Muscle of leg (tissue), 11 donors: ENCODE measurements around the gene SLC35D2. TPM values are rescaled to one million over a fixed set of nuclear protein-coding genes. Genes with fewer than 3 reads are reported as not detected.
"Not testable (repeated sequence)": the region's sequence is repeated elsewhere in the genome, so short reads cannot be mapped to it uniquely, and the experiment has no call there.

Experiments
- DNase-seq: peaks from one replicate; pipeline ENCODE4 v3.0.0; 2013
- H3K27ac ChIP-seq: one replicate; pipeline ENCODE4 v1.5.1; 2013; ENCODE audit warnings: mild to moderate bottlenecking, low read length, control low read depth
- H3K27me3 ChIP-seq: one replicate; pipeline ENCODE4 v1.6.1; 2013; ENCODE audit warnings: low read length; ENCODE audit not compliant: control insufficient read depth, insufficient read depth
- H3K36me3 ChIP-seq: one replicate; pipeline ENCODE4 v1.6.1; 2013; ENCODE audit warnings: low read length; ENCODE audit not compliant: control insufficient read depth, insufficient read depth
- H3K4me1 ChIP-seq: one replicate; pipeline ENCODE4 v1.6.1; 2013; ENCODE audit warnings: low read length; ENCODE audit not compliant: control insufficient read depth, insufficient read depth
- H3K4me3 ChIP-seq: one replicate; pipeline ENCODE4 v1.5.1; 2013; ENCODE audit warnings: low read length, control low read depth
- H3K9me3 ChIP-seq: replicated peaks from 2 replicates; pipeline ENCODE4 v1.6.1; 2013; ENCODE audit warnings: low read depth, low read length; ENCODE audit not compliant: control insufficient read depth
- WGBS: methylation state at CpG from one replicate; pipeline ENCODE4 v1.1.5; 2013; ENCODE audit warnings: missing lambda C conversion rate; ENCODE audit not compliant: insufficient coverage; 5-methylcytosine and 5-hydroxymethylcytosine counted together
- polyA plus RNA-seq, 8 donors: library from polyadenylated mRNA; unstranded; fragments of 120-200 nt; gene quantifications; one replicate each; pipeline versions ENCODE4 v1.2.1 to v1.2.3, GENCODE V29; 2013; ENCODE audit warnings: inconsistent platforms in 1 of 8, low replicate concordance in 1 of 8; ENCODE audit not compliant: insufficient read length in 8 of 8, insufficient read depth in 1 of 8
- total RNA-seq: library from RNA; stranded (reverse); fragments of 120-200 nt; gene quantifications from one replicate; pipeline ENCODE4 v1.2.4, GENCODE V29; 2013

The SLC35D2 gene
- total and polyA plus RNA-seq, 9 donors: 14.6 to 27.6 (median 24.8) TPM

- H3K4me1 ChIP-seq: peaks cover 8% of the 10 kb centered on the region
- H3K27ac ChIP-seq: no peak overlapping the region
- H3K27me3 ChIP-seq: no peaks in the 10 kb centered on the region
- WGBS: 90% methylated on average over 2 of the region's 2 CpGs
- no peak overlapping the region for H3K4me3 ChIP-seq
- DNase-seq: no peak
- no peaks in the 10 kb centered on the region for H3K36me3 ChIP-seq
- no peaks in the 10 kb centered on the region for H3K9me3 ChIP-seq
These were observed 1.3 kb downstream of the SLC35D2 start for GRCh38 chr9:96382175-96382574.

GRCh38 chr9:96381696-96382095 is 1.8 kb downstream of the SLC35D2 start:
- H3K4me3 ChIP-seq: no peak overlapping the region
- H3K36me3 ChIP-seq: no peaks in the 10 kb centered on the region
- no peak overlapping the region for H3K27ac ChIP-seq
- DNase-seq: no peak
- no peaks in the 10 kb centered on the region for H3K27me3 ChIP-seq
- no peaks in the 10 kb centered on the region for H3K9me3 ChIP-seq
- 70% methylated on average over 2 of the region's 4 CpGs for WGBS
- H3K4me1 ChIP-seq: peaks cover 8% of the 10 kb centered on the region

DNA sequence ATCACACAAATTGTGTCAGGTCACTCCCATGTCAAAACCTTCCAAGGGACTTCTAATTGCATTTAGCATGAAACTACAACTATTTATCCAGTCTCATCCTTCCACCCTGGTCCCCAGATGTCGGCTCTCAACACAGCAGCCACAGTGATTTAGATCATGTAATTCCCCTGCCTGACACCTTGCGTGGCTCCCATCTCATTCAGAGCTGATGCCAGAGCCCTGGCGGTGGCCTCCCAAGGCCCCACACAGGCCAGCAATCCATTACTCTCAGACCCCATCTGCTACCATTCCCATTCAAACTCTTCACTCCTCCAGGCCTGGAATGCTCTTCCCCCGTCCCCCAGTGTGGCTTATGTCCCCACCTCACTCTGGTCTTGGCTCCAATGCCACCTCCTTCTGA is 2.4 kb downstream of the SLC35D2 start:
- DNase-seq: no peak
- no peaks in the 10 kb centered on the region for H3K9me3 ChIP-seq
- no peak overlapping the region for H3K27ac ChIP-seq
- no peaks in the 10 kb centered on the region for H3K27me3 ChIP-seq
- H3K4me1 ChIP-seq: peaks cover 8% of the 10 kb centered on the region
- WGBS: 84% methylated on average over 4 of the region's 4 CpGs
- no peaks in the 10 kb centered on the region for H3K36me3 ChIP-seq
- no peak overlapping the region for H3K4me3 ChIP-seq

- DNase-seq: no peak
- Histone ChIP-seq H3K36me3 (no peaks in the 10 kb centered on the region), H3K4me1 (peaks cover 8% of the 10 kb centered on the region), H3K27ac (no peak overlapping the region), H3K9me3 (no peaks in the 10 kb centered on the region), H3K27me3 (no peaks in the 10 kb centered on the region), H3K4me3 (no peak overlapping the region)
- no CpG with 5 or more reads among the region's 2 CpGs for WGBS
These were observed 4.0 kb downstream of the SLC35D2 start for GRCh38 chr9:96379461-96379860.

DNA sequence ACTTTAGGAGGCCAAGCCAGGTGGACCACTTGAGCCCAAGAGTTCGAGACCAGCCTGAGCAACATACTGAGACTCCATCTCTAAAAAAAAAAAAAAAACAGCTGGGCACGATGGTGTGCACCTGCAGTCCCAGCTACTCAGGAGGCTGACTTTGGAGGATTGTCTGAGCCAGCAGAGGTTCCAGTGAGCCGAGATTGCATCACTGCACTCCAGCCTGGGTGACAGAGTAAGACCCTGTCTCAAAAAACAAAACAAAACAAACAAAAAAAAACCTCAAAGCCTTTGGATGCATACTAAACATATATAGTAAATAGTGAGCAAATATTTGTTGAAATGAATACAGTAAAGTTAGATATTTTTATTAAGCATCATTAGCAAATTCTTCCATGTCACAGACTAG is 5.3 kb downstream of the SLC35D2 start:
- no CpG with 5 or more reads among the region's 3 CpGs for WGBS
- H3K27ac ChIP-seq: no peak overlapping the region
- DNase-seq: no peak
- no peak overlapping the region for H3K4me3 ChIP-seq
- peaks cover 3% of the 10 kb centered on the region for H3K4me1 ChIP-seq
- H3K9me3 ChIP-seq: no peaks in the 10 kb centered on the region
- no peaks in the 10 kb centered on the region for H3K36me3 ChIP-seq
- no peaks in the 10 kb centered on the region for H3K27me3 ChIP-seq

DNA sequence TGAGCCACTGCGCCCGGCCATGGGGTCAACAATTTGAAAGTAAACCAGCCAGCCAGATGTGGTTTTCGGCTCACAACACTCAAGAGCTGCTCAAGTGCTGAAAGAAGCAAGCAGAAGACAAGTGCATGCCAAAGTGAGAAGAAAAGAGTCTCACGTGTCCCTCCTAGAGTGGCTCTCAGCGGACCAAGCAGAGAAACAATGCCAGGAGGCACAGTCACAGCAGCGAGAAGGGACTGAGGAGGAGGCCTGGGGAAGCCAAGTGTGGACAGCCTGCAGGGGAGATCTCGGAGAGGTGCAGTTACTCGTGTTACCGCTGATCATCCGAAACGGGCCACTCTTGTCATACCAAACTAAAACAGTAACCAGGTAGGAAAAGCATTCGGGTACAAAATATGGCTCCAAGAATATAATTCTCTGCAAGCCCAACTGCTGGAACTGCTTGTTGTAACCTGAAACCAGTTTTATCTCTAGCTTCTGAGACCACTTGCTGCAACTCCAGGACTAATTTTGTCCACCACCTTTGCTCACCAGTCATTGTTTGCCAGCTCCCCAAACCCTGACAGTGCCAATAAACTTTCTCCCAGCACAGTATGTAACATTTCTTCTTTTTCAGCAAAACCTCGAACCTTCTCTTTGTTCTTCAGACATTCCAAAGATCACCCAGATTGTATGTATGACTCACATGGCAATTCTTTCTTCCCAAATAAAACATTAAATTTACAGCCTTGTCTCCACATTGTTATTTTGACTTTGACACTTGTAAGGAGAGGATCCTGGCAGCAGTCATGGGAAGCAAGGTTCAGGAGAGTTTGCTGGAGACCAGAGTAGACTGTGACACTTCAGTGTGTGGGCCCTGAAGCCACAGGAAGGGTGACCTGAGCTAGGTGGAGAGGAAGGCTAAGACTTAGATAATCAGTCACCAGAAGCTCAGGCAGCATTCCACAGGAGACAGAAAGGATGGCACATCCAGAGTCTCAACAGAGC is 6.3 kb downstream of the SLC35D2 start:
- 68% methylated on average over 9 of the region's 13 CpGs for WGBS
- H3K36me3 ChIP-seq: no peaks in the 10 kb centered on the region
- no peaks in the 10 kb centered on the region for H3K27me3 ChIP-seq
- no peak for DNase-seq
- no peak overlapping the region for H3K4me3 ChIP-seq
- H3K27ac ChIP-seq: no peak overlapping the region
- H3K9me3 ChIP-seq: no peaks in the 10 kb centered on the region
- peaks cover 2% of the 10 kb centered on the region for H3K4me1 ChIP-seq

DNA sequence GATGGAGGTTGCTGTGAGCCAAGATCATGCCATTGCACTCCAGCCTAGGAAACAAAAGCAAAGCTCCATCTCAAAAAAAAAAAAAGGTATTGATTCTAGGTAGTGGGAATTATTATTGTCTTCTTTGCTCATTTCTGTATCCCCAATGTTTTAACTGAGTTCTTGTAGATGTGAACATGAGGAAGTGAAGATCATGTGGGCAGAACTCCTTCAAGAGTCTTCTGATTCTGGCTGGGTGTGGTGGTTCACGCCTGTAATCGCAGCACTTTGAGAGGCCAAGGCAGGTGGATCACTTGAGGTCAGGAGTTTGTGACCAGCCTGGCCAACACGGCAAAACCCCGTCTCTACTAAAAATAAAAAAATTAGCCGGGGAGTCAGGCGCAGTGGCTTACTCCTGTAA is 8.0 kb downstream of the SLC35D2 start:
- H3K9me3 ChIP-seq, H3K4me1 ChIP-seq, DNase-seq, H3K4me3 ChIP-seq, H3K36me3 ChIP-seq, H3K27me3 ChIP-seq, H3K27ac ChIP-seq: not testable (repeated sequence)
- 94% methylated on average over 4 of the region's 6 CpGs for whole genome bisulfite sequencing

DNA sequence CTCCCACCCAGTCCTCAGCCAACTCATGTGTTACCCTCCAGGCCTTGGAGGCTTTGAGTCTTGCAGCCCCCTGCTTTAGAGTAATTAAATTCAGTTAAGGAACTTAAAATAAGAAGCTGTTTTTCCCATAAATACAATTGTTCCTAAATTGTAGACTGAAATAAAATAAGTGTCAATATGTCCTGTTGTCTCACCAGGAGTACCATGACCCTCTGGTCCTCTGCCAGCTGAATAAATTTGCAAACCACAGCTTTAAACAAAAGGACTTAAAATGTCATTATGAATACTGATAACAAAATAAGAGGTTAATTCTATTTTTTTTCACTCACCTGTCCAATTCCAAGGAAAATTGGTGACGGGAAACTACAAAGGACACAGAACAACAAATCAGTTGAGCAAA is 15.6 kb downstream of the SLC35D2 start:
- Histone ChIP-seq H3K4me1 (no peaks in the 10 kb centered on the region), H3K27ac (no peak overlapping the region), H3K9me3 (no peaks in the 10 kb centered on the region), H3K36me3 (peaks cover 7% of the 10 kb centered on the region), H3K4me3 (no peak overlapping the region), H3K27me3 (no peaks in the 10 kb centered on the region)
- no peak for DNase-seq
- no CpG with 5 or more reads among the region's 1 CpG for whole genome bisulfite sequencing

- Histone ChIP-seq H3K27me3 (no peaks in the 10 kb centered on the region), H3K4me1 (no peaks in the 10 kb centered on the region), H3K27ac (no peak overlapping the region), H3K4me3 (no peak overlapping the region), H3K36me3 (peaks cover 7% of the 10 kb centered on the region), H3K9me3 (no peaks in the 10 kb centered on the region)
- WGBS: 80% methylated on average over 1 of the region's 9 CpGs
- no peak for DNase-seq
These were observed 20.1 kb downstream of the SLC35D2 start for GRCh38 chr9:96363175-96363967.

DNA sequence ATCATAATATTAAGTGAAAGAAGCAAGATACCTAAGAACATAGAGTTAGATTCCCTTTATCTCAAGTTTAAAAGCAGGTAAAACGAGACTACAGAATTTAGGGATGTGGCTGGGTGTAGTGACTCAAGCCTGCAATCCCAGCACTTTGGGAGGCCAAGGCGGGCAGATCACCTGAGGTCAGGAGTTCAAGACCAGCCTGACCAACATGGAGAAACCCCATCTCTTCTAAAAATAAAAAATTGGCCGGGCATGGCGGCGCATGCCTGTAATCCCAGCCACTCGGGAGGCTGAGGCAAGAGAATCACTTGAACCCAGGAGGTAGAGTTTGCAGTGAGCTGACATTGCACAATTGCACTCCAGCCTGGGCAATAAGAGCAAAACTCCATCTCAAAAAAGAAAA is 21.4 kb downstream of the SLC35D2 start:
- not testable (repeated sequence) for H3K9me3 ChIP-seq, H3K27me3 ChIP-seq, H3K36me3 ChIP-seq, H3K27ac ChIP-seq, H3K4me3 ChIP-seq, H3K4me1 ChIP-seq, DNase-seq
- 90% methylated on average over 4 of the region's 6 CpGs for WGBS
